Gastrocnemius medialis (tissue), 4 donors: ENCODE measurements around the gene MED27. TPM values are rescaled to one million over a fixed set of nuclear protein-coding genes. Genes with fewer than 3 reads are reported as not detected.

Source experiments
- ATAC-seq, 2 donors: fragments of 150-250 bp; one replicate each; pipeline ENCODE4 v1.9.1; 2016
- DNase-seq, 2 donors: peaks; one replicate each; pipeline ENCODE4 v3.0.0-alpha.2; 2019
- H3K27ac ChIP-seq, 4 donors: fragments of 200-600 bp; sonication (generic); 1 replicate in 1 of 4; 2 replicates in 3 of 4; pipeline ENCODE4 v1.5.1; 2016 to 2018; ENCODE audit warnings: mild to moderate bottlenecking in 2 of 4, moderate library complexity in 1 of 4
- H3K27me3 ChIP-seq, 3 donors: fragments of 200-600 bp; sonication (generic) in 2 of 3; 1 replicate in 1 of 3; 2 replicates in 2 of 3; pipeline versions ENCODE4 v1.5.1 to v1.6.0; 2016 to 2019; ENCODE audit warnings: mild to moderate bottlenecking in 1 of 3, moderate library complexity in 1 of 3
- H3K36me3 ChIP-seq, 2 donors: fragments of 200-600 bp; sonication (generic) in 1 of 2; one replicate each; pipeline ENCODE4 v1.5.1; 2017 to 2018
- H3K4me1 ChIP-seq, 2 donors: fragments of 200-600 bp; sonication (generic) in 1 of 2; one replicate each; pipeline ENCODE4 v1.5.1; 2016 to 2017; ENCODE audit warnings: mild to moderate bottlenecking in 2 of 2
- H3K4me3 ChIP-seq, 4 donors: fragments of 200-600 bp; sonication (generic) in 3 of 4; 1 replicate in 1 of 4; 2 replicates in 3 of 4; pipeline ENCODE4 v1.5.1; 2016 to 2019; ENCODE audit warnings: mild to moderate bottlenecking in 2 of 4
- H3K9me3 ChIP-seq, 3 donors: fragments of 200-600 bp; sonication (generic) in 2 of 3; 1 replicate in 1 of 3; 2 replicates in 2 of 3; pipeline ENCODE4 v1.5.1; 2016 to 2019
- POLR2A ChIP-seq, 2 donors: fragments of 450-650 bp; IDR thresholded peaks; one replicate each; pipeline ENCODE4 v1.6.1; 2017; ENCODE audit warnings: antibody characterized with exemption in 2 of 2, mild to moderate bottlenecking in 2 of 2, moderate library complexity in 2 of 2
- in situ Hi-C, 4 donors: fragments of 200-750 bp; cut with MboI; loops; one replicate each; pipeline versions ENCODE4 v1.15.0 to v1.8.0; 2017; ENCODE audit warnings: low sequenced_read_pairs in 4 of 4
- intact Hi-C: fragments of 100-400 bp; cut with DNase I; formaldehyde crosslinking; loops from one replicate; pipeline ENCODE4 v1.15.1; 2023; ENCODE audit warnings: low total_unique reads
- total RNA-seq, 4 donors: library from RNA; depleted of rRNA; stranded (reverse); fragments of >200 nt; gene quantifications; one replicate each; pipeline versions ENCODE4 v1.1.0 to v1.2.3, GENCODE V29; 2016
- TF ChIP-seq, protein P1 (sequence below), 5 experiments: fragments of 450-650 bp in 3 of 5; fragments of 200-600 bp in 2 of 5; sonication (generic) in 2 of 5; IDR thresholded peaks in 4 of 5; conservative IDR thresholded peaks in 1 of 5; 1 replicate in 4 of 5; 2 replicates in 1 of 5; pipeline ENCODE4 v1.5.1; 2016 to 2019; ENCODE audit warnings: antibody characterized with exemption in 5 of 5, mild to moderate bottlenecking in 3 of 5, moderate library complexity in 3 of 5

MED27 gene
- total RNA-seq, 4 donors from 2014 or later, result 11.6 to 20.3 (median 13.9) TPM

DNA sequence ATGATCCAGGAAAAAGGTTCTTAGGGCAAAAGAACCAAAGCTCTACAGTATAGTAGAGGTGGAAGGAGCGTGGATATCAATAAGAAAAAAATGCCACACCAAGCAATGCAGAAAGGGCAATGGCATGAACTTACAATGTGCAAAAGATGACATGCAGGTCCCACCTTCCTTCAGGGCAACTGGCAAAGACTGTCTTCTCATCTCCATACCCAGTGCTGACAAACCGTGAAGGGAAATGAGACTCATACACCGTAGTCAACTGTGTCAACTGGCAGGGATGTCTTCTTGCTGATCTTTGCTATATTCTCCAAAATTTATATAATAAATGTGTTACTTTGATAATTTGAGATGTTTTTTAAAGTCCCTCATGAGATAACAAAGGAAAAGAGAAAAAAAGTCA is 36.0 kb downstream of the MED27 start:
- no peak for ATAC-seq
- intact Hi-C loops, result no loop called here
- Histone ChIP-seq H3K27ac (no peak overlapping the region), H3K9me3 (no peaks in the 10 kb centered on the region), H3K4me3 (no peak overlapping the region), H3K36me3 (no peaks in the 10 kb centered on the region), H3K27me3 (no peaks in the 10 kb centered on the region), H3K4me1 (peaks cover 9 to 10% of the 10 kb centered on the region in 2 donors)
- no peak for DNase-seq
- in situ Hi-C loops, result no loop called here
- TF ChIP-seq, protein P1, sequence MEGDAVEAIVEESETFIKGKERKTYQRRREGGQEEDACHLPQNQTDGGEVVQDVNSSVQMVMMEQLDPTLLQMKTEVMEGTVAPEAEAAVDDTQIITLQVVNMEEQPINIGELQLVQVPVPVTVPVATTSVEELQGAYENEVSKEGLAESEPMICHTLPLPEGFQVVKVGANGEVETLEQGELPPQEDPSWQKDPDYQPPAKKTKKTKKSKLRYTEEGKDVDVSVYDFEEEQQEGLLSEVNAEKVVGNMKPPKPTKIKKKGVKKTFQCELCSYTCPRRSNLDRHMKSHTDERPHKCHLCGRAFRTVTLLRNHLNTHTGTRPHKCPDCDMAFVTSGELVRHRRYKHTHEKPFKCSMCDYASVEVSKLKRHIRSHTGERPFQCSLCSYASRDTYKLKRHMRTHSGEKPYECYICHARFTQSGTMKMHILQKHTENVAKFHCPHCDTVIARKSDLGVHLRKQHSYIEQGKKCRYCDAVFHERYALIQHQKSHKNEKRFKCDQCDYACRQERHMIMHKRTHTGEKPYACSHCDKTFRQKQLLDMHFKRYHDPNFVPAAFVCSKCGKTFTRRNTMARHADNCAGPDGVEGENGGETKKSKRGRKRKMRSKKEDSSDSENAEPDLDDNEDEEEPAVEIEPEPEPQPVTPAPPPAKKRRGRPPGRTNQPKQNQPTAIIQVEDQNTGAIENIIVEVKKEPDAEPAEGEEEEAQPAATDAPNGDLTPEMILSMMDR (IDR thresholded peaks at IDR 0.05 in 4 of 5, conservative IDR thresholded peaks at IDR 0.05 in 1 of 5), result no peak
- TF ChIP-seq POLR2A (IDR thresholded peaks at IDR 0.05), result no peak

DNA sequence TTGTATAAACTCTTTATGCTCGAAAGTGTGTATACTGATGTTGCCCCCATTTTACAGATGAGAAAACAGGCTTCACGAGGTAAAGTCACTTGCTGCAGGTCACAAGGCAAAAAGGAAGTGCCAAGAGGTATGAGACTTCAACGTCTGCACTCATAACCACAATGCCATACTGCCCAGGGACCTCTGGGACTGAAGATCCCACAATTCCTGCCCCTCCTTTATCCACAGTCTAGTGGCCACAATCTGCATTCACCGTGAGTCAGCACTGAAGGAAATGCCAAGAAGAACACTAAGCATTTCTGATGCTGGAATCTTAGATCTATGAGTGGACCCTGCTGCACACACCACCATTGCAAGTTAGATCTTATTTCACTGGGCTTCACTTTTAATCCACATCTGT is 37.3 kb downstream of the MED27 start:
- Histone ChIP-seq H3K4me3 (no peak overlapping the region), H3K27ac (no peak overlapping the region), H3K36me3 (no peaks in the 10 kb centered on the region), H3K27me3 (no peaks in the 10 kb centered on the region), H3K4me1 (peaks cover 0 to 6% of the 10 kb centered on the region in 2 donors), H3K9me3 (no peaks in the 10 kb centered on the region)
- DNase-seq, result no peak
- intact Hi-C loops, result no loop called here
- in situ Hi-C loops, result no loop called here
- TF ChIP-seq, protein P1 (IDR thresholded peaks at IDR 0.05 in 4 of 5, conservative IDR thresholded peaks at IDR 0.05 in 1 of 5), result no peak
- TF ChIP-seq POLR2A (IDR thresholded peaks at IDR 0.05), result no peak
- ATAC-seq, result no peak

DNA sequence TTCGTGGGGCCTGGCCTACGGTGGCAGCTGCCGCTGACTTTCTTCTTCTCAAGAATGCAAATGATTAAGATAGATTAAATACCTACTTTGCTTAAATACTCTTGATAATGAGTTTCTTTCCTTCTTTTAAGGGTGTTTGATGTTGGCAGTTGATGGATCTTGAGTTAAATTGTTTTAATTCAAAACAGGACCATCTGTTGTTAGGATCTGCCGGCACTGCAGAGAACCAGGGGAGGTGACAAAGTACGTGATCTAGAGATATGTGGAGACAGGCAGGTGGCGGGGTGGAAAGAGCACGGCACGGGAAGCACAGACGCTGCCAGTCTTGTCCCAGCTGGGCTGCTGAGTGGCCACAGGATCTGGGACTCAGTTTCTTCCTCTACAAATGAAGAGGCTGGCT is 37.9 kb downstream of the MED27 start:
- H3K4me1 ChIP-seq, result peaks cover 0 to 11% of the 10 kb centered on the region in 2 donors
- TF ChIP-seq, protein P1 (IDR thresholded peaks at IDR 0.05 in 4 of 5, conservative IDR thresholded peaks at IDR 0.05 in 1 of 5), result no peak
- TF ChIP-seq POLR2A (IDR thresholded peaks at IDR 0.05), result no peak
- DNase-seq (no peak), ATAC-seq (no peak)
- intact Hi-C loops, result no loop called here
- no peak overlapping the region for H3K27ac ChIP-seq
- H3K4me3 ChIP-seq, result no peak overlapping the region
- in situ Hi-C loops, result no loop called here
- H3K36me3 ChIP-seq, result no peaks in the 10 kb centered on the region
- H3K27me3 ChIP-seq, result no peaks in the 10 kb centered on the region
- no peaks in the 10 kb centered on the region for H3K9me3 ChIP-seq

DNA sequence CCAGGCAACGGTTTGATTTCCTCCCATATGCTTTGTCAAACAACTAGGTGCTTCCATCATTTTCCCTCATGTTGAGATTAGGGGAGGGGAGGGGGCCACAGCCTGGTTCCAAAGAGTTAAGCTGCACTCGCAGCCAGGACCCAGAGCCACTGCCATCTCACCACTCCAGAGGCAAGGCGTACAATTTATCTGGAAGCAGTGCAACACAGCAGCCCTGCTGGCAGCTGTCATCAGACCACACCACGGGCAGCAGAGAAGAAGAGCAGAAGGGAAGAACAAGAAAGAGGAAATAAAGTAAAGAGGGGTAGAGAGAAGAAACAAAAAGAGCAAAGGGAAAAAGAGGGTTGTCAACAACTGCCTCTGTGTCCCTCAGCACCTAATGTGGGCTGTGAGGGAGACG is 38.9 kb downstream of the MED27 start:
- intact Hi-C loops, result no loop called here

More for the DNA sequence above, 38.9 kb downstream of the MED27 start:
- ATAC-seq, result no peak
- Histone ChIP-seq H3K9me3 (no peaks in the 10 kb centered on the region), H3K27me3 (no peaks in the 10 kb centered on the region), H3K36me3 (no peaks in the 10 kb centered on the region), H3K4me1 (peaks cover 0 to 13% of the 10 kb centered on the region in 2 donors), H3K4me3 (no peak overlapping the region), H3K27ac (no peak overlapping the region)
- no peak for DNase-seq
- no peak for TF ChIP-seq POLR2A (IDR thresholded peaks at IDR 0.05)
- TF ChIP-seq, protein P1 (IDR thresholded peaks at IDR 0.05 in 4 of 5, conservative IDR thresholded peaks at IDR 0.05 in 1 of 5), result no peak
- in situ Hi-C loops, result no loop called here
